SK-N-SH treated with all-trans-retinoic acid at 6 μM for 48 hours (cell line): ENCODE data around the gene GRID1.

Source experiments
- ATAC-seq: fragments of 200-7000 bp; cut with Tn5 transposase; 3 replicates; pipeline ENCODE4 v1.9.1; 2020; ENCODE audit warnings: mild to moderate bottlenecking, moderate library complexity
- ARNTL ChIP-seq: fragments of 450-650 bp; formaldehyde crosslinking; IDR thresholded peaks from 2 replicates; pipeline ENCODE4 v1.5.0; 2020; ENCODE audit warnings: low read depth, mild to moderate bottlenecking, moderate library complexity, borderline replicate concordance
- BACH2 ChIP-seq: fragments of 250-450 bp; sonication (Bioruptor Pico); IDR thresholded peaks from 2 replicates; pipeline ENCODE4 v1.9.0; 2021; ENCODE audit warnings: mild to moderate bottlenecking, borderline replicate concordance
- CREB5 ChIP-seq: fragments of 250-450 bp; sonication (Bioruptor Pico); IDR thresholded peaks from 2 replicates; pipeline ENCODE4 v1.5.1; 2020; ENCODE audit warnings: low read depth, mild to moderate bottlenecking, moderate library complexity
- CSDC2 ChIP-seq: fragments of 250-450 bp; sonication (Bioruptor Pico); IDR thresholded peaks from 2 replicates; pipeline ENCODE4 v1.5.0; 2020; ENCODE audit warnings: mild to moderate bottlenecking, moderate library complexity
- ESRRG ChIP-seq: fragments of 250-450 bp; sonication (Bioruptor Pico); IDR thresholded peaks from 2 replicates; pipeline ENCODE4 v1.6.1; 2021; ENCODE audit warnings: mild to moderate bottlenecking
- GLIS3 ChIP-seq: fragments of 250-450 bp; sonication (Bioruptor Pico); IDR thresholded peaks from 2 replicates; pipeline ENCODE4 v1.5.0; 2020; ENCODE audit warnings: mild to moderate bottlenecking, moderate library complexity
- ISL1 ChIP-seq: fragments of 250-450 bp; sonication (Bioruptor Pico); IDR thresholded peaks from 2 replicates; pipeline ENCODE4 v2.1.2; 2022; ENCODE audit warnings: mild to moderate bottlenecking, moderate library complexity
- PATZ1 ChIP-seq: fragments of 250-450 bp; sonication (Bioruptor Pico); IDR thresholded peaks from 2 replicates; pipeline ENCODE4 v1.8.0; 2020; ENCODE audit warnings: mild to moderate bottlenecking, moderate library complexity, borderline replicate concordance
- POU6F1 ChIP-seq: fragments of 250-450 bp; sonication (Bioruptor Pico); IDR thresholded peaks from 2 replicates; pipeline ENCODE4 v1.8.0; 2021; ENCODE audit warnings: low read depth, mild to moderate bottlenecking, moderate library complexity, borderline replicate concordance
- PPARA ChIP-seq: fragments of 250-450 bp; sonication (Bioruptor Pico); IDR thresholded peaks from 2 replicates; pipeline ENCODE4 v1.5.0; 2020; ENCODE audit warnings: mild to moderate bottlenecking, borderline replicate concordance
- RARB ChIP-seq: fragments of 250-450 bp; sonication (Bioruptor Pico); IDR thresholded peaks from 2 replicates; pipeline ENCODE4 v1.8.0; 2021; ENCODE audit warnings: mild to moderate bottlenecking, moderate library complexity
- SNAI2 ChIP-seq: fragments of 250-450 bp; sonication (Bioruptor Pico); IDR thresholded peaks from 2 replicates; pipeline ENCODE4 v1.5.0; 2020; ENCODE audit warnings: mild to moderate bottlenecking, moderate library complexity
- TCF4 ChIP-seq: fragments of 250-450 bp; sonication (Bioruptor Pico); IDR thresholded peaks from 2 replicates; pipeline ENCODE4 v1.8.0; 2021; ENCODE audit warnings: mild to moderate bottlenecking, moderate library complexity, borderline replicate concordance
- TOX ChIP-seq: fragments of 250-450 bp; sonication (Bioruptor Pico); IDR thresholded peaks from 2 replicates; pipeline ENCODE4 v1.8.0; 2021; ENCODE audit warnings: mild to moderate bottlenecking, moderate library complexity, borderline replicate concordance
- TSHZ2 ChIP-seq: fragments of 250-450 bp; sonication (Bioruptor Pico); IDR thresholded peaks from 2 replicates; pipeline ENCODE4 v1.5.0; 2020; ENCODE audit warnings: mild to moderate bottlenecking, moderate library complexity
- ZC3H10 ChIP-seq: fragments of 250-450 bp; sonication (Bioruptor Pico); IDR thresholded peaks from 2 replicates; pipeline ENCODE4 v1.5.1; 2021; ENCODE audit warnings: mild to moderate bottlenecking, moderate library complexity
- ZFP3 ChIP-seq: fragments of 250-450 bp; sonication (Bioruptor Pico); IDR thresholded peaks from 2 replicates; pipeline ENCODE4 v1.5.0; 2020; ENCODE audit warnings: mild to moderate bottlenecking, moderate library complexity
- ZFP30 ChIP-seq: fragments of 450-650 bp; formaldehyde crosslinking; IDR thresholded peaks from 2 replicates; pipeline ENCODE4 v1.5.0; 2022; ENCODE audit warnings: mild to moderate bottlenecking, moderate library complexity
- ZNF565 ChIP-seq: fragments of 450-650 bp; formaldehyde crosslinking; conservative IDR thresholded peaks from 2 replicates; pipeline ENCODE4 v1.5.0; 2020; ENCODE audit warnings: low read depth, mild to moderate bottlenecking, moderate library complexity
- ZNF70 ChIP-seq: fragments of 450-650 bp; formaldehyde crosslinking; IDR thresholded peaks from 2 replicates; pipeline ENCODE4 v1.5.0; 2020; ENCODE audit warnings: mild to moderate bottlenecking, moderate library complexity
- ZNF8 ChIP-seq: fragments of 450-650 bp; formaldehyde crosslinking; IDR thresholded peaks from 2 replicates; pipeline ENCODE4 v1.5.0; 2020; ENCODE audit warnings: mild to moderate bottlenecking, moderate library complexity

Gene GRID1

GRCh38 chr10:86068231-86069054 lies 298.2 kb downstream of the GRID1 start:
- TF ChIP-seq TCF4 (CRISPR knock-in tag) (no peak), ZFP30 (CRISPR knock-in tag) (no peak), ZNF70 (no peak), TSHZ2 (CRISPR knock-in tag) (no peak), POU6F1 (CRISPR knock-in tag) (no peak)
- ATAC-seq, result no peak

GRCh38 chr10:86067436-86068050 lies 299.1 kb downstream of the GRID1 start:
- ATAC-seq, result no peak
- no peak for TF ChIP-seq GLIS3 (CRISPR knock-in tag)
- no peak for TF ChIP-seq BACH2 (CRISPR knock-in tag)
- no peak for TF ChIP-seq TOX (CRISPR knock-in tag)
- no peak for TF ChIP-seq ISL1 (CRISPR knock-in tag)
- TF ChIP-seq ZNF565, result no peak
- TF ChIP-seq PPARA (CRISPR knock-in tag), result no peak
- no peak for TF ChIP-seq ZFP3 (CRISPR knock-in tag)
- no peak for TF ChIP-seq TCF4 (CRISPR knock-in tag)
- TF ChIP-seq RARB (CRISPR knock-in tag), result no peak
- TF ChIP-seq ZFP30 (CRISPR knock-in tag), result no peak
- no peak for TF ChIP-seq ZNF8
- no peak for TF ChIP-seq CSDC2 (CRISPR knock-in tag)
- TF ChIP-seq SNAI2 (CRISPR knock-in tag), result no peak
- no peak for TF ChIP-seq CREB5 (CRISPR knock-in tag)
- no peak for TF ChIP-seq ZNF70
- no peak for TF ChIP-seq POU6F1 (CRISPR knock-in tag)
- no peak for TF ChIP-seq ESRRG (CRISPR knock-in tag)
- TF ChIP-seq ARNTL (CRISPR knock-in tag), result no peak

GRCh38 chr10:86066696-86067095 lies 299.9 kb downstream of the GRID1 start:
- ATAC-seq, result no peak
- TF ChIP-seq ZNF8 (no peak), PATZ1 (CRISPR knock-in tag) (no peak), CSDC2 (CRISPR knock-in tag) (no peak), ZNF565 (no peak), ISL1 (CRISPR knock-in tag) (no peak), ARNTL (CRISPR knock-in tag) (no peak), SNAI2 (CRISPR knock-in tag) (no peak), ZC3H10 (CRISPR knock-in tag) (no peak), TSHZ2 (CRISPR knock-in tag) (no peak), TCF4 (CRISPR knock-in tag) (no peak), POU6F1 (CRISPR knock-in tag) (no peak), ZNF70 (no peak)
